NCI-H2107 treated with DMSO at 0.1 percent for 48 hours (cell line): ENCODE measurements around the gene SURF6.
"Not testable (repeated sequence)": the region's sequence is repeated elsewhere in the genome, so short reads cannot be mapped to it uniquely, and the experiment has no call there.

Source experiments
- DNase-seq: peaks from one replicate; lab custom pipeline; 2025; ENCODE audit not compliant: unreplicated experiment; lab: John Stamatoyannopoulos, UW

The SURF6 gene

GRCh38 chr9:133329306-133330156 lies 6.5 kb downstream of the SURF6 start:
- not testable (repeated sequence) for DNase-seq

- DNase-seq: no peak
Measured at GRCh38 chr9:133327834-133328484, 8.0 kb downstream of the SURF6 start.

- DNase-seq: not testable (repeated sequence)
Measured at GRCh38 chr9:133327021-133327420, 9.0 kb downstream of the SURF6 start.

- DNase-seq: no peak
Measured at GRCh38 chr9:133323991-133324703, 11.8 kb downstream of the SURF6 start.

DNA sequence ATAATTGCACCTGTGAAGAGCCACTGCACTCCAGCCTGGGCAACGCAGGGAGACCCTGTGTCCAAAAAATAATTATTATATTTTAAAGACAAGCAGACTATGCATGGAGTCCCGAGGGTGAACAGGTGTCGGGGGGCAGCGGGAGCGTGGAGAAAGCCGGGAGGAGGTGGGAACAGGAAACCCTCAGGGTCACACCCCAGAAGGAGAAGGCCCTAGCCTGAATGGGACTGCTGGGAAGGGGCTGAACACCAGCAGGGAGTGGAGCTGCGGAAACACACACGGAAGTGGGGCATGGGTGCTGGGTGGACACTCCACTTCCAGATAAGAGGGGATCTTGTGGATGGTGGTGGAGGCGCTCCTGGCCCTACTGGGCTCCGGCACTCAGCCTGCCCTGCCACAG lies 12.8 kb downstream of the SURF6 start:
- no peak for DNase-seq

DNA sequence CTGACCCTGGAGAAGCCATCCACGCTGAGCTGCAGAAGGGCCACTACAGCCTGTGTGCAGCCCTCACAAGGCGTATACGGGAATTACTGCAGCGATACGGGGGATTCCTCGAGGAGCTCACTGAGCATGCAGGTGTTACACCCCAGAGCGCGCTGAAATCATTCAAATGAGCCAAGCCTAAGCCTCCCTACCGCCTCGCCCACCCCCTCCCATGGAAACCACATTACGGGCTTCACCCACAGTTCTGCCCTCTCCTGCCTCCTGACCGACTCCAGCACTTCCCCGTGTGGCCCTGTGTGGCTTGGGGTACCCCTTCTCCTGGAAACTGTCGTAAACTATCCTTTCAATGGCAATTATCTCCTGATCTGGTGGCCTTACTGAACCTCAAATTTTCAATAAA lies 13.3 kb downstream of the SURF6 start:
- no peak for DNase-seq

DNA sequence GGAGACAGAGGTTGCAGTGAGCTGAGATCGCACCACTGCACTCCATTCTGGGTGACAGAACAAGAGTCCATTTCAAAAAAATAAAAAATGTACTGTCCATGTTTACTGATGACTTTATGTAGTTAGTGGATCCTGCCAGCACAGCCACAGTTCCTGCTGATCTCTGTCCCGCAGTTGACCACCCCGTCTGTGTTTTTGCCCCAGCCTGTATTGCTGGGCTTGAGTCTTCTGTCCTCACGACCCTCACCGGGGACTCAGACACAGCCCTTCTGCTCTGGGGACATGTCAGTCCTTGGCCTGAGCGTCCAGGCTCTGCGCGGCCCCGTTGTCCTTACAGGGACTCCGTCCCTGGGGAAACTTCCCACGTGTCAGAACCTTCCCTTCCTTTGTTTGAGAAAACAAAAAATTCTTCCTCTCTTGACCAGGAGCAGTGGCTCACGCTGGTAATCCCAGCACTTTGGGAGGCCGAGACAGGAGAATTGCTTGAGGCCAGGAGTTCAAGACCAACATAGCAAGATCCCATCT lies 14.5 kb downstream of the SURF6 start:
- no peak for DNase-seq

- no peak for DNase-seq
Measured at GRCh38 chr9:133320421-133320881, 15.5 kb downstream of the SURF6 start.

DNA sequence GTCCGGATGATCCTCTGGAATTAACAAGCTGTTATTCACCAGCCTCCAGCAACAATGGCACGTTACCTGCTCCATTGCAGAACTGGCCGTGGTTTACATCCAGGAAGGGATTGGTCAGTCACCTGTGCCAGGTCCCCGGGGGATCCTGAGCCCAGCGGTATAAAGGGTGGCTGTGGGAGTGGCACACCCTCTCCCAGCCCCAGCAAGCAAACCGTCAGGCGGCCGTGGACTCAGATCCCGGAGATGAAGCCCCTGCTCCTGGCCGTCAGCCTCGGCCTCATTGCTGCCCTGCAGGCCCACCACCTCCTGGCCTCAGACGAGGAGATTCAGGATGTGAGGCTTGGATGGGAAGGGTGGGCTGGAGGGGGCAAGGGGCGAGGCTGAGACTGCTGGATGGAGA lies 18.4 kb downstream of the SURF6 start:
- DNase-seq: not testable (repeated sequence)

GRCh38 chr9:133315997-133316396 lies 20.0 kb downstream of the SURF6 start:
- no peak for DNase-seq

- no peak for DNase-seq
Measured at GRCh38 chr9:133309608-133310007, 26.4 kb downstream of the SURF6 start.

DNA sequence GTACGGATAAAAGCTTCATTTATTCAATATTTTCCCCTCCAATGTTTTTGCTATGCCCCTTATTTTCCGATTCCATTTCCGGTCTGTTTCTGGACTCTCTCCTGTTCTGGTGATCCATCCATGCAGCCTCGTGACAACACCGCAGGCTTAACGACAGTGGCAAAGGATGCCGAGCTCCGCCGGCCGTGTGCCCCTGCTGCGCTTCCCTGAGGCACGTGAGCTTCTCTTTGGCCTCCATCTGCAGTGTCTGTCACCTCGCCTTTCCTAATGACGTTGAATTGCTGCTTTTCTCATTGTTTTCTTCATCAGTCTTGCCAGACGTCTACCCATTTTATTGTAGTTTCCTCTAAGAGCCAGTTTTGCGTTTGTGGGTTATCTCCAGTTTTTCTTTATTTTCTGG lies 28.7 kb downstream of the SURF6 start:
- DNase-seq: no peak

- DNase-seq: no peak
Measured at GRCh38 chr9:133306242-133307204, 29.5 kb downstream of the SURF6 start.

DNA sequence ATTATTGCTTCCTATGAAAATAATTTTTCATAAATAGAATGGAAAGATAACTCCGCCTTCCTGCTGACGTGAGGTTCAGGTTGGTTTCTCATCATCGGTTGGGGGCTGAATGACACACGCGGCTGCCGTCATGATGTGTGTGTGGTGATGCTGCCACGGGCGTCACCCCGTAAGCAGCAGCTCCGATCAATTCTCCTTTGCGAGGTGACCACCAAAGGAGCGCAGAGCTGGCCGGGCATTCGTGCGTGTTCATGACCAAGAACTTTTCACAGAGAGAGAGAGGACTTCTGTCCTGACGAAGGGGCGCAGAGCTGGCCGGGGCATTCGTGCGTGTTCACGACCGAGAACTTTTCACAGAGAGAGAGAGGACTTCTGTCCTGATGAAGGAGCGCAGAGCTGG lies 30.3 kb downstream of the SURF6 start:
- no peak for DNase-seq

GRCh38 chr9:133304477-133305377 lies 31.3 kb downstream of the SURF6 start:
- no peak for DNase-seq

GRCh38 chr9:133304158-133304470 lies 31.9 kb downstream of the SURF6 start:
- no peak for DNase-seq

DNA sequence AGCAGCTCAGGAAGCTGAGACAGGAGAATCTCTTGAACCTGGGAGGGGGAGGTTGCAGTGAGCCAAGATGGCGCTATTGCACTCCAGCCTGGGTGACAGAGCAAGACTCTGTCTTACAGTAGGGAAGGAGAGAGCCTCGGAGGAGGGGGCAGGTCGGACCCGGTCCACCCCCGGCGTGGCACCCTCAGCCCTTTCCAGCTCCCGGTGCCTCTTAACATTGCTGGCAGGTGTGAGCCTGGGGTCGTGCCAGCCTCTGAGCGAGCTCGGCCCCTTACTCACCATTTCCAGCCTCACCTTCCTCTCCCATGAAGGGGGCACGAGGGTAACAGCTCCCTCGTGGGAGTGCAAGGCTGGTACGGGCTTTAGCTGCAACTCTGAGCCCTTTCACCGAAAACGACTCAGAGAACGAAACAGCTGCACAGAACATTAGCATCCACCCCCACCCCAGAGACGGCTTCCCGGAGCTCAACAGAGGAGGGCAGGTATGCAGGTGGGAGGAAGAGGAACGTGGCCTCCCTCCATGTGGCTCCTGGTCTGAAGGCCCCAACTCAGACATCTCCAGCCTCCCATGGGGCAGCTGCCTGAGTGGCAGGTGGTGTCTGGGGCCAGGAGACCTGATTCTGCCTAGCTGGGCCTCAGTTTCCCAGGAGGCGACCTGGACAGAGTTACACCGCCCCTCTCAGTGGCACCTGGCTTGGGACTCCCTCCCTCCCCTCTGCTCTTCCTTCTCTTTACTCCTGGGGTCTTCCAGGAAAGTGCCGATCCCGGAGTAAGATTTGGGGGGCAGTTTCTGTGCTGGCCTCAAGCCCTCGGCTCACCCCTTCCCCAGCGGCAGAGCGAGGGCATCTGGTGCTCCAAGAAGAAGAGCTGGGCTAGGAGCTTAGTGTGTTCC lies 32.5 kb downstream of the SURF6 start:
- no peak for DNase-seq
